Thymus (tissue), 14 donors: Measurements from ENCODE around the gene NLRP13. TPM values are rescaled to one million over a fixed set of nuclear protein-coding genes. Genes with fewer than 3 reads are reported as not detected.
"Not testable (repeated sequence)": the region's sequence is repeated elsewhere in the genome, so short reads cannot be mapped to it uniquely, and the experiment has no call there.

ENCODE experiments used
- DNase-seq, 9 donors: peaks; one replicate each; pipeline ENCODE4 v3.0.0-alpha.2; 2013; ENCODE audit warnings: low spot score in 9 of 9, low read depth in 6 of 9, missing footprints in 1 of 9
- H3K27ac ChIP-seq, 2 donors: one replicate each; pipeline ENCODE4 v1.5.1; 2013; ENCODE audit warnings: control low read depth in 1 of 2, low read depth in 1 of 2, low read length in 1 of 2, mild to moderate bottlenecking in 1 of 2, moderate library complexity in 1 of 2
- H3K27me3 ChIP-seq, 2 donors: one replicate each; pipeline ENCODE4 v1.5.1; 2013; ENCODE audit warnings: low read length in 1 of 2; ENCODE audit not compliant: control insufficient read depth in 2 of 2, insufficient read depth in 1 of 2
- H3K36me3 ChIP-seq, 2 donors: one replicate each; pipeline ENCODE4 v1.5.1; 2013; ENCODE audit warnings: low read length in 1 of 2, mild to moderate bottlenecking in 1 of 2, moderate library complexity in 1 of 2; ENCODE audit not compliant: control insufficient read depth in 2 of 2, insufficient read depth in 2 of 2
- H3K4me1 ChIP-seq, 2 donors: one replicate each; pipeline ENCODE4 v1.5.1; 2013; ENCODE audit warnings: low read length in 2 of 2; ENCODE audit not compliant: control insufficient read depth in 2 of 2, insufficient read depth in 2 of 2
- H3K4me3 ChIP-seq, 2 donors: one replicate each; pipeline ENCODE4 v1.5.1; 2013; ENCODE audit warnings: low read length in 2 of 2, control low read depth in 1 of 2, mild to moderate bottlenecking in 1 of 2
- H3K9me3 ChIP-seq, 2 donors: one replicate each; pipeline ENCODE4 v1.5.1; 2013; ENCODE audit warnings: low read length in 1 of 2, mild to moderate bottlenecking in 1 of 2; ENCODE audit not compliant: control insufficient read depth in 2 of 2, insufficient read depth in 1 of 2
- WGBS: extraction: QIAGEN DNeasy Blood & Tissue Kit; methylation state at CpG from one replicate; pipeline ENCODE4 v1.1.7; 2013; 5-methylcytosine and 5-hydroxymethylcytosine counted together
- long read RNA-seq, 10 donors: transcript quantifications; one replicate each; lab custom pipeline, GENCODE V29; 2026
- polyA plus RNA-seq: library from polyadenylated mRNA; stranded (reverse); fragments of 200-250 nt; gene quantifications from one replicate; pipeline ENCODE4 v1.2.3, GENCODE V29; 2013
- total RNA-seq: library from RNA; stranded (reverse); fragments of 120-200 nt; gene quantifications from one replicate; pipeline ENCODE4 v1.2.4, GENCODE V29; 2013
- donor health status: healthy.

Gene NLRP13, protein sequence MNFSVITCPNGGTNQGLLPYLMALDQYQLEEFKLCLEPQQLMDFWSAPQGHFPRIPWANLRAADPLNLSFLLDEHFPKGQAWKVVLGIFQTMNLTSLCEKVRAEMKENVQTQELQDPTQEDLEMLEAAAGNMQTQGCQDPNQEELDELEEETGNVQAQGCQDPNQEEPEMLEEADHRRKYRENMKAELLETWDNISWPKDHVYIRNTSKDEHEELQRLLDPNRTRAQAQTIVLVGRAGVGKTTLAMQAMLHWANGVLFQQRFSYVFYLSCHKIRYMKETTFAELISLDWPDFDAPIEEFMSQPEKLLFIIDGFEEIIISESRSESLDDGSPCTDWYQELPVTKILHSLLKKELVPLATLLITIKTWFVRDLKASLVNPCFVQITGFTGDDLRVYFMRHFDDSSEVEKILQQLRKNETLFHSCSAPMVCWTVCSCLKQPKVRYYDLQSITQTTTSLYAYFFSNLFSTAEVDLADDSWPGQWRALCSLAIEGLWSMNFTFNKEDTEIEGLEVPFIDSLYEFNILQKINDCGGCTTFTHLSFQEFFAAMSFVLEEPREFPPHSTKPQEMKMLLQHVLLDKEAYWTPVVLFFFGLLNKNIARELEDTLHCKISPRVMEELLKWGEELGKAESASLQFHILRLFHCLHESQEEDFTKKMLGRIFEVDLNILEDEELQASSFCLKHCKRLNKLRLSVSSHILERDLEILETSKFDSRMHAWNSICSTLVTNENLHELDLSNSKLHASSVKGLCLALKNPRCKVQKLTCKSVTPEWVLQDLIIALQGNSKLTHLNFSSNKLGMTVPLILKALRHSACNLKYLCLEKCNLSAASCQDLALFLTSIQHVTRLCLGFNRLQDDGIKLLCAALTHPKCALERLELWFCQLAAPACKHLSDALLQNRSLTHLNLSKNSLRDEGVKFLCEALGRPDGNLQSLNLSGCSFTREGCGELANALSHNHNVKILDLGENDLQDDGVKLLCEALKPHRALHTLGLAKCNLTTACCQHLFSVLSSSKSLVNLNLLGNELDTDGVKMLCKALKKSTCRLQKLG
- total RNA-seq (not detected), polyA plus RNA-seq (0.02 TPM)
- long read RNA-seq, donor 1: 0 reads
- long read RNA-seq, donor 2: 0 reads
- long read RNA-seq, donor 3: 0 reads
- long read RNA-seq, donor 4: 0 reads
- long read RNA-seq, donor 5: 0 reads
- long read RNA-seq, donor 6: 0 reads
- long read RNA-seq, donor 7: 0 reads
- long read RNA-seq, donor 8: 0 reads
- long read RNA-seq, donor 9: 0 reads
- long read RNA-seq, donor 10: 0 reads

DNA sequence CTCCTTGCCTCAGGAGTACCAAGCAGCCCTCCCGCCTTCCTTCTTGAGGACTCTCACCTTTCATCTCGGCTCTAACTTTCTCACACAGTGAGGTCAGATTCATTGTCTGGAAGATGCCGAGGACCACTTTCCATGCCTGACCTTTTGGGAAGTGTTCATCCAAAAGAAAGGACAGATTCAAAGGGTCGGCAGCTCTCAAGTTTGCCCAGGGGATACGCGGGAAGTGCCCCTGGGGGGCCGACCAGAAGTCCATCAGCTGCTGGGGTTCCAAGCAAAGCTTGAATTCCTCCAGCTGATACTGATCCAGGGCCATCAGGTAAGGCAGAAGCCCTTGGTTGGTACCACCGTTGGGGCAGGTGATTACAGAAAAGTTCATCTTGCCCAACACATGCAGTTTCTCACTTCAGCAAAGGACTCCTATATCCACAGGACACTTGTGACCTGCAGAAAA lies at the start of gene NLRP13:
NLRP13 (minus strand) TSS at position 401 of the 451 bp plus-strand sequence; CDS start at position 376, 25 bp downstream.
- WGBS: 93% methylated on average over 8 of the region's 8 CpGs
- Histone ChIP-seq H3K9me3 (peaks cover 0 to 4% of the 10 kb centered on the region in 2 donors), H3K4me3 (no peak within 1 kb of the TSS), H3K27ac (no peak within 1 kb of the TSS), H3K27me3 (no peaks in the 10 kb centered on the region), H3K36me3 (no peaks in the 10 kb centered on the region), H3K4me1 (no peaks in the 10 kb centered on the region)
- DNase-seq: no peak

DNA sequence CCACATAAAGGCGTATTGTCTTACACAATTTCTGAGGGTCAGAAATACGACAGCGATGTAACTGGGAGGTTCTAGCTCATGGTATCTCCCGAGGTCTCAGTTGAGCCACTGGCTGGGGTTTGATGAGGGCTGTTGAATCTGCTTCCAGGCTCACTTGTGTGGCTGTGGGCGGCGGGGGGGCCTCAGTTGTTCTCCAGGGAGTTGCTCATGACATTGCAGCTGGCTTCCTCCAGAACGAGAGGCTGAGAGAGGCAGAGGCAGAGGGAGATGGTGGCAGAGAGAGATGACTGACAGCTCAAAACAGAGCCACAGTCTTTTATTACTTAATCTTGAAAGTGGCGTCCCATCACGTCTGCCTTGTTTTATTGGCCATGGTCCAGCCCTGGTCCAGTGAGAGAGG lies 48.3 kb upstream of the NLRP13 start:
- DNase-seq: no peak
- H3K36me3 ChIP-seq: no peaks in the 10 kb centered on the region
- H3K4me3 ChIP-seq: no peak overlapping the region
- H3K9me3 ChIP-seq: peaks cover 3 to 4% of the 10 kb centered on the region in 2 donors
- H3K27me3 ChIP-seq: no peaks in the 10 kb centered on the region
- WGBS: 80% methylated on average over 9 of the region's 9 CpGs
- no peaks in the 10 kb centered on the region for H3K4me1 ChIP-seq
- H3K27ac ChIP-seq: no peak overlapping the region

DNA sequence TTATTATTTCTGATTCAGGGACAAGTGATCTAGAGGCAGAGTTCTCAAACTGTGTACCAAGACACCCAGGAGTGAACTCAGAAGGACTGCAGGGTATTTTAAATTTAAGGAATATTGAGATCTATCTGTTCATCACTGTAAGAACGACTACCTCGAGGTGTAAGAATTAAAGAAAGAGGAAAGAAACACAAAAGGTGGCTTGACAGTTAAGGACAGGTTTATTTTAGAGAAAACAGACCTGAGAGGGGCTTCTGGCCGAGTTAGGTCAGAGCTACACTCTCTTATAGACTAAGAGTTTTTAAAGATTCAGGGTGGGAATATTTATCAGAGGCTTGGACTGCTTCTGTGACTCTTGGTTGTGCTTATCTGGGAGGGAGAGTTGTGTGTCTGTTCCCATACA lies 41.8 kb upstream of the NLRP13 start:
- Histone ChIP-seq H3K36me3 (no peaks in the 10 kb centered on the region), H3K27ac (no peak overlapping the region), H3K27me3 (no peaks in the 10 kb centered on the region), H3K4me3 (no peak overlapping the region), H3K4me1 (no peaks in the 10 kb centered on the region), H3K9me3 (peaks cover 0 to 1% of the 10 kb centered on the region in 2 donors)
- no peak for DNase-seq
- WGBS: 49% methylated on average over 3 of the region's 3 CpGs

DNA sequence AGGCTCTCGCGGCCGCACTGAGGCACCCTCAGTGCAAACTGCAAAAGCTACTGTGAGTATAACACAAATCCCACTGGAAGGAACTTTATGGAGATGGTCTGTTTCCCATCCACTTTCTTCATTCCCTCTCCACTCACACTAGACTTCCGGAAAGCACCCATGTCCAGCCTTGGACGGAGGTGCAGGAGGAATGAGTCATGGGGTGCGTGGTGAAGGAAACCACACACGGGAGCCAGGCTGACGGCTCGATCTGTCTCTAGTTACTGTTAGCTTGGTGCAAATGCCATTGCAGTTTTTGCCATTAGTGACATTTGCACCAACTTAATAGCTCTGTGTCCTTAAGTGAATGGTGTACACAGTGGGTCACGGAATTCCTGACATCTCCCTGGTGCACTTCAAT lies 30.1 kb upstream of the NLRP13 start:
- H3K27me3 ChIP-seq: no peaks in the 10 kb centered on the region

DNA sequence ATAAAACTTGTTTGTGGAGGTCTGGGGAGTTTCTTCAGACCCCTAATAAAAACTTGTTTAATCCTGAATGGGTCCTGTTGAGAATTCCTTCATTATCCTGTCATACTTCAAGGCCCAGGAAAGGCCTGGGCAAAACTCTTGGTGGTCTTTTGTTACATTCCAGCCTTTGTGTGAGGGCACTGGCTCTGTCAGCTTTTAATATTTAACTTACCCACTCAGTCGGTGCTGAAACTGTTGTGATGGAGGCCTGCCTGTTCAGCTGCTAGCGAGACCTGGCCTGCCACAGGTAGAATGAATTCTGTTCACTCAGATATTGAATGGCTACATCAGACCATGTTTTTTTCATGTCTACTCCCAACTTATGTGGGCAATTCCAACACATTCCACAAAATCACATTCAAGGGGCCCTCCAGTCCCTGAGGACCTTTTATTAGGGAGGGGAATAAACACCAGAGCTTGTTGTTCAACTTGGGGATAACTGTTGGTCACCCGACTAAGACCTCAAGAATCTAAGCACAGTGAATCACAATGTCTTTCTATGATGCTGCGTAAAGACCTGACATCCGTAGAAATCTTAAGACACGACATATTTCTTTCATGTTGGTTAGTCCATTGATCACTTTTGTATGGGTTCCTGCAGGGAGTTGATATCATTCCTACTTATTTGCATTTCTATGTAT lies 28.0 kb upstream of the NLRP13 start:
- no peaks in the 10 kb centered on the region for H3K36me3 ChIP-seq
- no peak for DNase-seq
- 92% methylated on average over 6 of the region's 6 CpGs for WGBS
- H3K4me3 ChIP-seq: no peak overlapping the region
- no peaks in the 10 kb centered on the region for H3K27me3 ChIP-seq
- H3K9me3 ChIP-seq: peaks cover 4 to 14% of the 10 kb centered on the region in 2 donors
- no peak overlapping the region for H3K27ac ChIP-seq
- H3K4me1 ChIP-seq: no peaks in the 10 kb centered on the region

More for the DNA sequence above, 30.1 kb upstream of the NLRP13 start:
- DNase-seq: no peak
- 96% methylated on average over 10 of the region's 10 CpGs for WGBS
- Histone ChIP-seq H3K27ac (no peak overlapping the region), H3K9me3 (peaks cover 0 to 2% of the 10 kb centered on the region in 2 donors), H3K4me1 (no peaks in the 10 kb centered on the region), H3K36me3 (no peaks in the 10 kb centered on the region), H3K4me3 (no peak overlapping the region)

DNA sequence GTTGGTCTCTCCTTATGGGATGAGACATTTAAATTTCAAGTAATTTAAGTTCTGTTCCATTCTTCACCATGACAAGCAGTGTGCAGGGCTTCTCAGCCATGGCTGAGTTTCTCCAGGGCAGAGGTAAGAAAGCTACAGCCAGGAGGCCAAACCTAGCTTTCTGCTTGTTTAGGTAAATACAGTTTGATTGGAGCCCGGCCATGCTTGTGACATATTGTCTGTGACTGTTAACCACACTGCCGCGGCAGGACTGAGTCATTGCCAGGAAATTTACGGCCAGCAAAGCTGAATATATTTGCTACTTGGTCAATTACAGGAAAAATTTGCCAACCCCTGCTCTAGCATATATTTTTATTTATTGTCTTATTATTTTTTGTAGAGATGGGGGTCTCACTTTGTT lies 26.2 kb upstream of the NLRP13 start:
- Histone ChIP-seq H3K4me3 (no peak overlapping the region), H3K27ac (no peak overlapping the region), H3K36me3 (no peaks in the 10 kb centered on the region), H3K4me1 (no peaks in the 10 kb centered on the region), H3K27me3 (no peaks in the 10 kb centered on the region), H3K9me3 (peaks cover 4 to 18% of the 10 kb centered on the region in 2 donors)
- DNase-seq: no peak
- 72% methylated on average over 4 of the region's 4 CpGs for WGBS

DNA sequence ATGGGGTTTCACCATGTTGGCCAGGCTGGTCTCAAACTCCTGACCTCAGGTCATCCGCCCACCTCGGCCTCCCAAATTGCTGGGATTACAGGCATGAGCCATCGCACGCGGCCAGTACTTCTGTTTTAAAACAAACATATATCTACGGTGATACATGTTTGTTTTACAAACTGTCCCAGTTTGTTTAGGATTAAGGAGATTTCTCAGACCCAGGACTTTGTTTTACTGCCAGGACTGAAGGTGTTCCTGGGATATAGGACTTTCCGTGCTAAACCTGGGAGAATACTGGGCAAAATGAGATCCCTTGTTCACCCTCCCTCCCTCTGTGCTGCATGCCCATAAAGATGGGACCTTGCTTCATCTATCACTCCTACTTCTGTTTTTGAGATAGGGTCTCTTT lies 24.3 kb upstream of the NLRP13 start:
- H3K9me3 ChIP-seq: peaks cover 6 to 18% of the 10 kb centered on the region in 2 donors
- no peak overlapping the region for H3K27ac ChIP-seq
- H3K4me3 ChIP-seq: no peak overlapping the region
- H3K27me3 ChIP-seq: no peaks in the 10 kb centered on the region
- DNase-seq: no peak
- H3K4me1 ChIP-seq: no peaks in the 10 kb centered on the region
- H3K36me3 ChIP-seq: no peaks in the 10 kb centered on the region
- 94% methylated on average over 7 of the region's 7 CpGs for WGBS

DNA sequence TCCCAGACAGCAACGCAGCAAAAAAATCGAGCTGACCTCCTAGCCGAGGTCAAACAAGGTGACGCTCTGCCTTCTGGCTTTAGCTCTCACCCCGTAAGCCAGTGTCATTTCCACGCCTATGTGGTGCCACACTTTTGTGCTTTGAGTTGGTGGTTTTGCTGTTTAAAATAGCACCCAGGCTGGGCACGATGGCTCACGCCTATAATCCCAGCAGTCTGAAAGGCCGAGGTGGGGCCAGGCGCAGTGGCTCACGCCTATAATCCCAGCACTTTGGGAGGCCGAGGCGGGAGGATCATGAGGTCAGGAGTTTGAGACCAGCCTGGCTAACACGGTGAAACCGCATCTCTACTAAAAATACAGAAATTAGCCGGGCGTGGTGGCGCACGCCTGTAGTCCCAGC lies 18.4 kb upstream of the NLRP13 start:
- not testable (repeated sequence) for DNase-seq, H3K4me3 ChIP-seq, H3K27me3 ChIP-seq, H3K27ac ChIP-seq, H3K36me3 ChIP-seq, H3K4me1 ChIP-seq
- peaks cover 3 to 21% of the 10 kb centered on the region in 2 donors for H3K9me3 ChIP-seq
- WGBS: 94% methylated on average over 19 of the region's 19 CpGs
